AG09309 (cell line): Measurements from ENCODE around the gene XXYLT1.
"Not testable (repeated sequence)": the region's sequence is repeated elsewhere in the genome, so short reads cannot be mapped to it uniquely, and the experiment has no call there.

Experiments used
- DNase-seq: peaks from one replicate; pipeline ENCODE4 v3.0.0-alpha.2; 2010; ENCODE audit warnings: low read depth
- H3K4me3 ChIP-seq: 2 replicates; pipeline ENCODE4 v1.5.1; 2011; ENCODE audit warnings: mild to moderate bottlenecking, low read depth, low read length, moderate library complexity; ENCODE audit not compliant: control insufficient read depth
- CTCF ChIP-seq: IDR thresholded peaks from 2 replicates; pipeline ENCODE4 v1.5.1; 2011; ENCODE audit warnings: mild to moderate bottlenecking, low read depth, low read length, inconsistent platforms; ENCODE audit not compliant: insufficient read depth, control insufficient read depth; ENCODE audit errors: missing control alignments

The XXYLT1 gene

GRCh38 chr3:195111766-195112165, 159.2 kb downstream of the XXYLT1 start:
- DNase-seq: no peak
- TF ChIP-seq CTCF: no peak
- H3K4me3 ChIP-seq: no peak overlapping the region

GRCh38 chr3:195111319-195111705, 159.6 kb downstream of the XXYLT1 start:
- no peak for TF ChIP-seq CTCF
- no peak overlapping the region for H3K4me3 ChIP-seq
- DNase-seq: no peak

GRCh38 chr3:195110647-195111318, 160.2 kb downstream of the XXYLT1 start:
- TF ChIP-seq CTCF: no peak
- no peak overlapping the region for H3K4me3 ChIP-seq
- no peak for DNase-seq

- DNase-seq: no peak
- TF ChIP-seq CTCF: no peak
- H3K4me3 ChIP-seq: no peak overlapping the region
These were observed 161.8 kb downstream of the XXYLT1 start for GRCh38 chr3:195109098-195109657.

GRCh38 chr3:195107593-195107992, 163.4 kb downstream of the XXYLT1 start:
- DNase-seq: no peak
- H3K4me3 ChIP-seq: no peak overlapping the region
- no peak for TF ChIP-seq CTCF

- DNase-seq, H3K4me3 ChIP-seq: not testable (repeated sequence)
These were observed 163.9 kb downstream of the XXYLT1 start for GRCh38 chr3:195107031-195107430.

GRCh38 chr3:195106418-195106906, 164.5 kb downstream of the XXYLT1 start:
- no peak for DNase-seq
- TF ChIP-seq CTCF: peak; percentile 84
- no peak overlapping the region; the same call in 1 of the 2 replicates for H3K4me3 ChIP-seq
